Measurements from ENCODE around the gene GCG.

DNA sequence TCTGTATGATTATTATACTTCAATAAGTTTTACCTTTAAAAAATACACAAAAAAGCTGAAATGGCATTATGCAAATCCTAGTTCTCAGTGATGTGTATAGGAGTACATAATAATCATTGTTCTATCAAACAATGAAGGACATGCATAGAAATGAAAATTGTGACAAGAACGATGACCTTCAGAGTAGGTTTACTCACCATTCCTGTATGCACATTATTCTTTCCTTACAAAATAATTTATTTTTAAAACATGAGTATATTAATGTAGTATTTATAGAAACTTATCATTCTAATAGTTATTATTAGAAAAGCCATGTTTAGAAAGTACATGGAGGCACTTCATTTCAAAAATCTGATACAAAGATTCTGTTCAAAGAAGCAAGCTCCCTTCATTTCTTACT, 45.3 kb downstream of the GCG start:
- TF ChIP-seq, protein P1, sequence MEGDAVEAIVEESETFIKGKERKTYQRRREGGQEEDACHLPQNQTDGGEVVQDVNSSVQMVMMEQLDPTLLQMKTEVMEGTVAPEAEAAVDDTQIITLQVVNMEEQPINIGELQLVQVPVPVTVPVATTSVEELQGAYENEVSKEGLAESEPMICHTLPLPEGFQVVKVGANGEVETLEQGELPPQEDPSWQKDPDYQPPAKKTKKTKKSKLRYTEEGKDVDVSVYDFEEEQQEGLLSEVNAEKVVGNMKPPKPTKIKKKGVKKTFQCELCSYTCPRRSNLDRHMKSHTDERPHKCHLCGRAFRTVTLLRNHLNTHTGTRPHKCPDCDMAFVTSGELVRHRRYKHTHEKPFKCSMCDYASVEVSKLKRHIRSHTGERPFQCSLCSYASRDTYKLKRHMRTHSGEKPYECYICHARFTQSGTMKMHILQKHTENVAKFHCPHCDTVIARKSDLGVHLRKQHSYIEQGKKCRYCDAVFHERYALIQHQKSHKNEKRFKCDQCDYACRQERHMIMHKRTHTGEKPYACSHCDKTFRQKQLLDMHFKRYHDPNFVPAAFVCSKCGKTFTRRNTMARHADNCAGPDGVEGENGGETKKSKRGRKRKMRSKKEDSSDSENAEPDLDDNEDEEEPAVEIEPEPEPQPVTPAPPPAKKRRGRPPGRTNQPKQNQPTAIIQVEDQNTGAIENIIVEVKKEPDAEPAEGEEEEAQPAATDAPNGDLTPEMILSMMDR (tag by site-specific recombination; IDR thresholded peaks at IDR 0.05): no peak
- TF ChIP-seq, protein P2, sequence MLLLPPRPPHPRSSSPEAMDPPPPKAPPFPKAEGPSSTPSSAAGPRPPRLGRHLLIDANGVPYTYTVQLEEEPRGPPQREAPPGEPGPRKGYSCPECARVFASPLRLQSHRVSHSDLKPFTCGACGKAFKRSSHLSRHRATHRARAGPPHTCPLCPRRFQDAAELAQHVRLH (tag by site-specific recombination; IDR thresholded peaks at IDR 0.05): no peak
- TF ChIP-seq, protein P3, sequence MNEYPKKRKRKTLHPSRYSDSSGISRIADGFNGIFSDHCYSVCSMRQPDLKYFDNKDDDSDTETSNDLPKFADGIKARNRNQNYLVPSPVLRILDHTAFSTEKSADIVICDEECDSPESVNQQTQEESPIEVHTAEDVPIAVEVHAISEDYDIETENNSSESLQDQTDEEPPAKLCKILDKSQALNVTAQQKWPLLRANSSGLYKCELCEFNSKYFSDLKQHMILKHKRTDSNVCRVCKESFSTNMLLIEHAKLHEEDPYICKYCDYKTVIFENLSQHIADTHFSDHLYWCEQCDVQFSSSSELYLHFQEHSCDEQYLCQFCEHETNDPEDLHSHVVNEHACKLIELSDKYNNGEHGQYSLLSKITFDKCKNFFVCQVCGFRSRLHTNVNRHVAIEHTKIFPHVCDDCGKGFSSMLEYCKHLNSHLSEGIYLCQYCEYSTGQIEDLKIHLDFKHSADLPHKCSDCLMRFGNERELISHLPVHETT (tag by site-specific recombination; IDR thresholded peaks at IDR 0.05): no peak
